ENCODE data around the gene TCF3. TPM values are rescaled to one million over a fixed set of nuclear protein-coding genes. Genes with fewer than 3 reads are reported as not detected.

Gene TCF3
- total RNA-seq, 2 experiments from 2014 or later: 518 to 811 TPM

DNA sequence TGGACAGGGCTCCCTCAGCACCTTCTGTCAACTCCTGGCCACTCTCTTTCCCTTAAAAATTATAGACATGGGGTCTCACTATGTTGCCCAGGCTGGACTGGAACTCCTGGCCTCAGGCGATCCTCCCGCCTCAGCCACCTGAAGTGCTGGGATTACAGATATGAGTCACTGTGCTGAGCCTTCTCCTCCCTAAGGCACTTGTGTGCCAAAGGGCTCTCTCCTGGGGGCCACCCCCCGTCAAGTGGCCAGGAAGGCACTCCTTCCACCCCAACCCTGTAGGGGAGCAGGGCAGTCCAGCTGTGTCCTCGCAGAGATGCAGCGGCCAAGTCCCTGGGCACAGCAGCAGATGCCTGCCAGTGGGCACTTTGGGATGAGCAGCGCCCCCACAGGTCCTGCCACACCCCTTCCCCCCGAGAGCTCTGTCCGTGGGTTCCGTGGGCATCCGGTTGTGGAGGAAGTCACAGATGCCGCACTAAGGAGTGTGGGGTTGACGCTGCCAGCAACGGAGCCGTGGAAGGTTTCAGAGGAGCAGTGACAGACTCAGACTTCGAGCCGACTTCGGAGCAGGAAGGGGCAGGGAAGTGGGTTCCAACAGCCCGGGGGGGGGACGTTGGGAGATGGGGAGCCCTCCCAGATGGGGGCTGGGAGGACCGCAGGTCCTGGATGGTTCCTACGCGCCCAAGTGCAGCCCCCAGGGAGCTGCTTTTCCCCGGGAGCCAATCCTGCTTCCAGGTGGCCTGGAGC is 43.9 kb downstream of the TCF3 start:
- Histone ChIP-seq H3K36me3 (ENCODE audit: insufficient read depth, low read length) (peaks cover 58% of the 10 kb centered on the region), H3K27ac (ENCODE audit: low read depth, low read length, poor library complexity, severe bottlenecking) (peak overlapping the region; percentile 88), H3K4me1 (ENCODE audit: insufficient read depth, low read length, poor library complexity, severe bottlenecking) (peaks cover 81% of the 10 kb centered on the region), H4K20me1 (ENCODE audit: insufficient read depth, low read length) (no peaks in the 10 kb centered on the region), H3K9me2 (ENCODE audit: insufficient read depth, low read length) (no peaks in the 10 kb centered on the region), H3K4me2 (ENCODE audit: low read length) (peak overlapping the region; percentile 24; the same call in 1 of the 2 replicates), H3K4me3 (ENCODE audit: low read depth, low read length, poor library complexity, severe bottlenecking) (no peak overlapping the region), H3K9me3 (ENCODE audit: low read length) (no peaks in the 10 kb centered on the region), H2AFZ (ENCODE audit: low read length) (no peak overlapping the region), H3K79me2 (ENCODE audit: insufficient read depth, low read depth, low read length) (peaks cover 16% of the 10 kb centered on the region)
- CTCF ChIA-PET (ENCODE audit: unreplicated experiment): no interaction called here
- peak; percentile 31 for DNase-seq (ENCODE audit: low spot score)
- TF ChIP-seq EZH2phosphoT487 (IDR thresholded peaks at IDR 0.05; ENCODE audit: borderline replicate concordance, low read depth, low read length): no peak
- TF ChIP-seq, protein P1, sequence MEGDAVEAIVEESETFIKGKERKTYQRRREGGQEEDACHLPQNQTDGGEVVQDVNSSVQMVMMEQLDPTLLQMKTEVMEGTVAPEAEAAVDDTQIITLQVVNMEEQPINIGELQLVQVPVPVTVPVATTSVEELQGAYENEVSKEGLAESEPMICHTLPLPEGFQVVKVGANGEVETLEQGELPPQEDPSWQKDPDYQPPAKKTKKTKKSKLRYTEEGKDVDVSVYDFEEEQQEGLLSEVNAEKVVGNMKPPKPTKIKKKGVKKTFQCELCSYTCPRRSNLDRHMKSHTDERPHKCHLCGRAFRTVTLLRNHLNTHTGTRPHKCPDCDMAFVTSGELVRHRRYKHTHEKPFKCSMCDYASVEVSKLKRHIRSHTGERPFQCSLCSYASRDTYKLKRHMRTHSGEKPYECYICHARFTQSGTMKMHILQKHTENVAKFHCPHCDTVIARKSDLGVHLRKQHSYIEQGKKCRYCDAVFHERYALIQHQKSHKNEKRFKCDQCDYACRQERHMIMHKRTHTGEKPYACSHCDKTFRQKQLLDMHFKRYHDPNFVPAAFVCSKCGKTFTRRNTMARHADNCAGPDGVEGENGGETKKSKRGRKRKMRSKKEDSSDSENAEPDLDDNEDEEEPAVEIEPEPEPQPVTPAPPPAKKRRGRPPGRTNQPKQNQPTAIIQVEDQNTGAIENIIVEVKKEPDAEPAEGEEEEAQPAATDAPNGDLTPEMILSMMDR (conservative IDR thresholded peaks at IDR 0.05; ENCODE audit: low read length): peak; percentile 46; the same call in 1 of the 2 replicates
- BruUV-seq (replicated peaks): no TSS peak
- POLR2A ChIA-PET: no interaction called here
- intact Hi-C loops (cut with micrococcal nuclease; ENCODE audit: unreplicated experiment): loop anchor here (5.0 kb wide), 1 partner anchor 204 kb away; the partner anchor contains the start of gene ATP8B3

DNA sequence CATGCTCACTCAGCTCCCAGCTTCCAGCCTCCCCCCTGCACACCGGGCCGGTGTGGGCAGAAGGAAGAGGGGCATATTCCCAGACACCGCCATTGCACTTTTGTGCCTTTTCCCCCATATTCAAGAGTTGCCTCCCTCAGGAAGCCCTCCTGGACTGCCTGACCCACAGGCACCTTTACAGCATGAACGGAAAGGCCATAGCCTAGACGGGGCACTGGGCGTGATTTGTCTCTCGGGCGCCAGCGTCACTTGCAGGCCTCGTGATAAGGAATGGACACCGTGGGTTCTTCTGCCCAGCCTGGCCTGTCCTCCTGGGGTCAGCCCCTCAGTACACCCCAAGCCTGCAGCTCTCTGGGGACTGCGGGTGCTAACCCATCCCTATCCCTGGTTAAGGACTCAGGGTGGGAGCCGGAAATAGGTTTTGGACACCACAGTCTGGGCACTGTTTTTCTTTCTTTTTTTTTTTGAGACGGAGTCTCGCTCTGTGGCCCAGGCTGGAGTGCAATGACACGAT is 46.2 kb downstream of the TCF3 start:
- no peak for TF ChIP-seq EZH2phosphoT487 (IDR thresholded peaks at IDR 0.05; ENCODE audit: borderline replicate concordance, low read depth, low read length)
- TF ChIP-seq, protein P1 (conservative IDR thresholded peaks at IDR 0.05; ENCODE audit: low read length): 0 out of 2 replicates have a peak, but pooled peaks have one; percentile 18
- Histone ChIP-seq H3K4me3 (ENCODE audit: low read depth, low read length, poor library complexity, severe bottlenecking) (peak overlapping the region; percentile 100), H3K4me2 (ENCODE audit: low read length) (peak overlapping the region; percentile 71), H3K27ac (ENCODE audit: low read depth, low read length, poor library complexity, severe bottlenecking) (peak overlapping the region; percentile 88), H3K9me3 (ENCODE audit: low read length) (no peaks in the 10 kb centered on the region), H3K36me3 (ENCODE audit: insufficient read depth, low read length) (peaks cover 56% of the 10 kb centered on the region), H2AFZ (ENCODE audit: low read length) (no peak overlapping the region), H3K4me1 (ENCODE audit: insufficient read depth, low read length, poor library complexity, severe bottlenecking) (peaks cover 57% of the 10 kb centered on the region), H3K79me2 (ENCODE audit: insufficient read depth, low read depth, low read length) (peaks cover 40% of the 10 kb centered on the region), H3K9me2 (ENCODE audit: insufficient read depth, low read length) (no peaks in the 10 kb centered on the region), H4K20me1 (ENCODE audit: insufficient read depth, low read length) (no peaks in the 10 kb centered on the region)
- intact Hi-C loops (cut with micrococcal nuclease; ENCODE audit: unreplicated experiment): loop anchor here (5.0 kb wide), 1 partner anchor 206 kb away; the partner anchor contains the start of gene ATP8B3
- CTCF ChIA-PET (ENCODE audit: unreplicated experiment): no interaction called here
- peak; percentile 37 for DNase-seq (ENCODE audit: low spot score)
- no TSS peak for BruUV-seq (replicated peaks)
- POLR2A ChIA-PET: interaction anchor here (1.2 kb wide), 2 partner anchors 42 to 44 kb away, joined by 3 to 4 read pairs; no protein-coding TSS in a partner anchor
